RWPE1 (cell line): ENCODE measurements around the gene C1orf159.

ENCODE experiments used
- CTCF ChIA-PET: fragments of 350-600 bp; sonication (Branson Sonifier 250); formaldehyde crosslinking; extraction: SDS; loops from one replicate; lab custom pipeline; 2021; lab: Yijun Ruan, JAX
- POLR2A ChIA-PET: fragments of 400-600 bp; formaldehyde crosslinking; extraction: SDS; loops from one replicate; lab custom pipeline; 2020; ENCODE audit warnings: antibody characterized with exemption; ENCODE audit not compliant: low non-redundant PET; lab: Yijun Ruan, JAX
- DNase-seq: peaks from one replicate; pipeline ENCODE4 v3.0.0; 2012; ENCODE audit warnings: low spot score
- H3K27ac ChIP-seq: fragments of 450-650 bp; 2 replicates; pipeline ENCODE4 v1.5.1; 2017
- CTCF ChIP-seq: fragments of 450-650 bp; conservative IDR thresholded peaks from 2 replicates; pipeline ENCODE4 v1.5.1; 2017; ENCODE audit warnings: low read depth, mild to moderate bottlenecking

C1orf159 gene

DNA sequence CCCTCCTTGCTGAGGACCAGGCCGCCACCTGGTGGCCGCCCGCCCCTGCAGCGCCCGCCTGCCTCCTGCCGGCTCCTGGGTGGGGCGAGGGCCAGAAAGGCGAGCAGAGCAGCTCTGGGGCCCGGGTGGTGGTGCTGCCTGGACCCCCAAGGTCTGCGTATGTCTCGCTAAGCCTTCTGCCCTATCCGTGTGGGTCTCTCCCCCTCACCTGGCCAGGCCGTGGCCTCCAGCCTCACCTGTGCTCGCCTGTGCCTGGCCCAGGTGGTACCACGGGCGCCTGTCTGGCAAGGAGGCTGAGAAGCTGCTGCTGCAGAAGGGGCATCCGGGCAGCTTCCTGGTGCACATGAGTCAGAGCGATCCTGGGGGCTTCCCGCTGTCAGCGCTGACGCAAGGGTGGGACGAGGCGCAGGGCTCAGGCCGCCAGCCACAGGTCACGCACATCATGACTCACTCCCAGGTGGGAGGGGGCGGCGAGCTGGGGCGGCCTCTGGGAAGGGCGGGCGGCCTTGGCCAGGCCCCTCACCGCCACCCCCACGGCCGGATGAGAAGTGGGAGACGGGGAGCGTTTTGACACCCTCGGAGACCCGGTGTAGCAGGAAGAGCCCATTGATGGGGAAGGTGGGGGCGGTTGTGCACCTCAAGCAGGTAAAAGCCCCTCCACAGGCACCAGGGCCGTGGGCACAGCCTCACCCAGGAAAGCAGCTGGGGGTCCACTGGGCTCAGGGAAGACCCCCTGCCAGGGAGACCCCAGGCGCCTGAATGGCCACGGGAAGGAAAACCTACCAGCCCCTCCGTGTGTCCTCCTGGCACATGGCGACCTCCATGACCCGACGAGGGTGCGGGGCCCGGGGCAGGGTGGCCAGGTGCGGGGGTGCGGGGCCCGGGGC lies 51.7 kb downstream of the C1orf159 start:
- DNase-seq = peak; percentile 58
- H3K27ac ChIP-seq = peak overlapping the region; percentile 78
- ChIA-PET CTCF (interaction anchor here (0.6 to 3.4 kb wide), 12 partner anchors 8 to 97 kb away, joined by 3 to 50 read pairs (median 3); partner anchors contain the start of genes AGRN, ISG15 and PERM1), POLR2A (no interaction called here)
- peak; percentile 94 for TF ChIP-seq CTCF

- no peak for TF ChIP-seq CTCF
- H3K27ac ChIP-seq = peak overlapping the region; percentile 78
- CTCF ChIA-PET = interaction anchor here (0.6 to 3.4 kb wide), 12 partner anchors 9 to 96 kb away, joined by 3 to 50 read pairs (median 4); partner anchors contain the start of genes AGRN, ISG15 and PERM1
- POLR2A ChIA-PET = no interaction called here
- DNase-seq = no peak
These were observed 52.5 kb downstream of the C1orf159 start for GRCh38 chr1:1063261-1063944.

DNA sequence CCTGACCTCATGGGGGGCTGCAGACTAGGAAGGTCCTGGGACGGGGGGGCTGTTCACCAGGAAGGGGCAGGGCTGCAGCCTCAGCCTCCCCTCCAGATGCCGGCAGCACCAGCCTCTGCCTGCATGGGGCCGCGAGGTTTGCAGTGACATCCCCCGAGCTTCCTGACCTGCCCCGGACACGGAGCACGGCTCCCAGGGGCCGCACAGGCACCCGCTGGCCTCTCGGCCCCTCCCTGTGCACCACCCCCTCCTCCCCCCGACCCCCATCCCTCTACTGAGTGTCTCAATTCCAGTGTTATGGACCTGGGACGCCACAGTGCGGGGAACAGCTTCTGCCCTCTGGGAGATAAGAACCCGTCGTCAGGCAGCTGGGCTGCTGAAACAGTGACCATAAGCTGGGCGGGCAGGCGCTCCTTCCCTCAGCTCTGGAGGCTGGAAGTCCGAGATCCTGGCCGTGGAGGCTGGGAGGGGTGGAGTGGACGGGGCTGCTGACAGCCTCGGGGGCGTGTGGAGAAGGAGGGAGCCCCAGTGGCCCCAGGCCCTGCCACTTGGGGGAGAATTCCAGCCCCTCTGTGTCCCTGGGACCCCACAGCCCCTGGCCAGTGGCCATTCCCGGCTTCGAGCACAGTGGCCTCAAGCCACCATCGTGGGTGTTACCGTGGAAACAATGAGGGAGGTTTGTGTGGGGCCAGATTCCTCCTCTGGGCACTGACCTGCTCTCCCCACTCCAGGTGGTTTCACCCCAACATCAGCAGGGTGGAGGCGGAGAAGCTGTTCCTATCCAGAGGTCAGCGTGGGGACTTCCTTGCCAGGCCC lies 53.3 kb downstream of the C1orf159 start:
- peak overlapping the region; percentile 62 for H3K27ac ChIP-seq
- POLR2A ChIA-PET = no interaction called here

DNA sequence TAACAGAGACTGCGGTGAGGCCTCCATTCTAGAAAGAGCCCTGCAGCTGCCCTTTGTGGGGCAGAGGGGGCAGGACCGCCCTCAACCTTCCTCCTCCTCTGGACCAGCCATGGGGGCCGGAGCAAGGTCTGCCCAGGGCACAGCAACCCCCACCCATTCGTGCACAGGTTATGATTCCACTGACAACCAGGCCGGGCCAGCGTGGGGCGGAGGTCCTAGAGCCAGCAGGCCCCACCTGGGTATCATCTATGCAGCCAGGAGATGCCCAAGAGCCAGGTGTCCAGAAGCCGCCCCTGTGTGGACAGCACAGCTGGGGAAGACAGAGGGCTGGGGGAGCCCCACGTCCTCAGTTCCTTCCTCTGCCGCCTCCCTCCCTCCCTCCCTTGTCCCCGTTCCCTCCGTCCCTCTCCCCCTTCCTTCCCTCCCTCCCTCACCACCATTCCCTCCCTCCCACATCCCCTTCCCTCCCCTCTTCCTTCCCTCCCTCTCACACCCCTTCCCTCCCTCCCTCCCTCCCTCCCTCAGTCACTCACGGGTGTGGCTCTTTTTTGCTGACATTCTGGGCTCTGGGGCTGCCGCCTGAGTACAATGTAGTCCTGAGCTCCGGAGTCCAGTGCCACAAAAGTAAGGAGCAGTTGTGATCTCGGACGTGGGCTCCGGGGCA lies 54.1 kb downstream of the C1orf159 start:
- CTCF ChIA-PET = interaction anchor here (0.6 to 3.4 kb wide), 4 partner anchors 43 to 156 kb away, joined by 3 to 50 read pairs (median 4); partner anchors contain the start of gene PERM1
- TF ChIP-seq CTCF = no peak
- no peak for DNase-seq
- peak overlapping the region; percentile 62 for H3K27ac ChIP-seq
- POLR2A ChIA-PET = no interaction called here

More for the DNA sequence above, 53.3 kb downstream of the C1orf159 start:
- TF ChIP-seq CTCF = no peak
- CTCF ChIA-PET = interaction anchor here (0.6 to 3.4 kb wide), 8 partner anchors 10 to 78 kb away, joined by 3 to 50 read pairs (median 4); partner anchors contain the start of gene PERM1
- DNase-seq = no peak

DNA sequence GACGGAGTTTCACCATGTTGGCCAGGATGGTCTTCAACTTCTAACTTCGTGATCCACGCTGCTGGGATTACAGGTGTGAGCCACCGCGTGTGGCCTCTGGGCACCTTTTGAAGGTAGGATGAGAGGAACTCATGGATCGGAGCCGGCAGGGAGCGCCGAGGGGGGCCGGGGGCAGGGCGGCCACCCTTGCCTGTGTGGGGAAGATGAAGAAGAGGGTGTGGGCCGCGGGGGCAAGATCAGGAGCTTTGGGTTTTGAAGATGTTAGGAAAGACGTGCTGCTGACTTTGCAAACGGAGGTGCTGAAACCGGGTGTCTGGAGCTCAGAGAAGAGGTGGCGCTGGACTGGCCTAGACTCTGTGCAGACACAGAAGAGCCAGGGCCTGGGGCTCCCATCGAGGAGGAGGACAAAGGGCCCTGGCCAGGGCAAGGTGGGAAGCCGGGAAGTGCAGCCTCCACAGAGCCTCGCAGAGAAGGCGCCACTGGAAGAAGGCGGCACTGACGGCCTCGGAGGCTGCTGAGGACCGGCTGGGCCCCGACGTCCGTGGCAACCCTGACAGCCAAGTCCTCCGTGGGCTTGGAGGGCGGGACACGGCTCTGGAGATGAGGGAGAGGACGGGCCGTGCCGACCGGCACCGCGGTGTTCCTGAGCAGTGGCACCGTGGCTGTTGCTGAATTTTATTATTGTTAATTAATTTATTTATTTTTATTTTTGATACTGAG lies 55.4 kb downstream of the C1orf159 start:
- H3K27ac ChIP-seq = no peak overlapping the region
- ChIA-PET CTCF (interaction anchor here (0.5 to 1.3 kb wide), 5 partner anchors 9 to 71 kb away, joined by 3 to 6 read pairs (median 3); no protein-coding TSS in a partner anchor), POLR2A (no interaction called here)
- no peak for DNase-seq
- TF ChIP-seq CTCF = no peak
